Activated CD4-positive, alpha-beta memory T cell treated with anti-CD3 and anti-CD28 coated beads for 36 hours (primary cell): ENCODE measurements around the gene RPAP3. TPM values are rescaled to one million over a fixed set of nuclear protein-coding genes. Genes with fewer than 3 reads are reported as not detected.

Experiments
- CTCF ChIA-PET: fragments of 350-600 bp; sonication (Branson Sonifier 250); formaldehyde crosslinking; loops from one replicate; lab custom pipeline; 2021; ENCODE audit warnings: antibody characterized with exemption, inconsistent platforms; lab: Charles Lee
- POLR2A ChIA-PET: fragments of 350-600 bp; sonication (Branson Sonifier 250); formaldehyde crosslinking; loops from one replicate; lab custom pipeline; 2021; ENCODE audit warnings: antibody characterized with exemption; lab: Charles Lee
- DNase-seq: peaks from one replicate; pipeline ENCODE4 v3.0.0-alpha.2; 2020
- H3K27ac Mint-ChIP-seq: one replicate; pipeline ENCODE4 v1.8.0; 2021; ENCODE audit warnings: mixed read lengths
- H3K27me3 Mint-ChIP-seq: one replicate; pipeline ENCODE4 v1.8.0; 2021; ENCODE audit warnings: mixed read lengths
- H3K36me3 Mint-ChIP-seq: one replicate; pipeline ENCODE4 v1.8.0; 2021; ENCODE audit warnings: mixed read lengths
- H3K4me1 Mint-ChIP-seq: one replicate; pipeline ENCODE4 v1.8.0; 2021; ENCODE audit warnings: low read depth, mixed read lengths
- H3K4me3 Mint-ChIP-seq: one replicate; pipeline ENCODE4 v1.8.0; 2021; ENCODE audit warnings: mild to moderate bottlenecking, mixed read lengths
- H3K9me3 Mint-ChIP-seq: one replicate; pipeline ENCODE4 v1.8.0; 2021; ENCODE audit warnings: mixed read lengths
- intact Hi-C: fragments of 100-400 bp; cut with micrococcal nuclease; formaldehyde crosslinking; loops from one replicate; pipeline ENCODE4 v1.15.1; 2023
- total RNA-seq, 2 experiments: library from RNA; stranded (reverse); gene quantifications; one replicate each; pipeline ENCODE4 v1.2.3, GENCODE V29; 2021

Gene RPAP3
- total RNA-seq, 2 experiments from 2014 or later, result 49.4 to 50.2 TPM

DNA sequence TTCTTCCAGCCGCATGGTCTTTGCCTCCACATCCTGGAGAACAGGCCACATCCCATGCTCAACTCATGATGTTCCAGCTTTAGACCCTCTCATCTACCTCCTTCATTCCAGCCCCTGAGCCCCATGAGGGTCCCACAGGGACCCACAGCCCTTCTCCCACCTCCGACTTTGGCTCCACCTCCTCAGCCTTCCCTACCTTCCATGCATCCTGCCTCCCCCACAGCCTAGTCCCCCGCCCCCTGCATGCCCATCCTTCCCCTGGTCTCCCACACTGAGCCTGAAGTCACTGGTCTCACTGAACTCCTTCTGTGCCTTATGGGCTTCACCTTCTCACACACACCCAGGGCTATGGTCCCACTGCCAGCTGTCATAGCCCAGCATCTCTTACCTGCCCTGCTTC is 43.1 kb upstream of the RPAP3 start:
- DNase-seq, result no peak
- Mint-ChIP-seq H3K27me3 (no peaks in the 10 kb centered on the region), H3K36me3 (no peaks in the 10 kb centered on the region), H3K4me1 (peaks cover 4% of the 10 kb centered on the region), H3K4me3 (no peak overlapping the region), H3K27ac (no peak overlapping the region), H3K9me3 (no peaks in the 10 kb centered on the region)
- ChIA-PET POLR2A (no interaction called here), CTCF (interaction anchor here (2.1 kb wide), 1 partner anchor 17 kb away, joined by 5 read pairs; no protein-coding TSS in a partner anchor)
- intact Hi-C loops, result no loop called here

DNA sequence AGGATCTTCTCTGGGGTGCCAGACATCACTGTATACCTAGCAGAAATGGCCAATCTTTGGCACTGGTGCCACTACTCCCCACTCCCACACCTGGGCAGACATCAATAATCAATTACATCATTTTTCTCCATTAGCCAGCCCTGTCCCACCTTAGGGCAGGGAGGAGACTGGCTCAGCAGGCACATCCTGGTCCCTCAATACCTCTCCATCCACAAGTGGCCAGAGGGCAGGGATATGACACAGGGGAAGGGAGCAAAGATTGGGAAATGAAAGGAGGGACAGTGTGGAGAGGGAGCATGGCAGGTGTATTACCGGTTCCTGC is 42.6 kb upstream of the RPAP3 start:
- Mint-ChIP-seq H3K9me3 (no peaks in the 10 kb centered on the region), H3K27me3 (no peaks in the 10 kb centered on the region), H3K4me3 (no peak overlapping the region), H3K4me1 (peaks cover 5% of the 10 kb centered on the region), H3K36me3 (no peaks in the 10 kb centered on the region), H3K27ac (no peak overlapping the region)
- intact Hi-C loops, result no loop called here
- POLR2A ChIA-PET, result no interaction called here
- CTCF ChIA-PET, result interaction anchor here (2.1 to 2.4 kb wide), 2 partner anchors 17 to 19 kb away, joined by 5 to 17 read pairs; no protein-coding TSS in a partner anchor
- no peak for DNase-seq

DNA sequence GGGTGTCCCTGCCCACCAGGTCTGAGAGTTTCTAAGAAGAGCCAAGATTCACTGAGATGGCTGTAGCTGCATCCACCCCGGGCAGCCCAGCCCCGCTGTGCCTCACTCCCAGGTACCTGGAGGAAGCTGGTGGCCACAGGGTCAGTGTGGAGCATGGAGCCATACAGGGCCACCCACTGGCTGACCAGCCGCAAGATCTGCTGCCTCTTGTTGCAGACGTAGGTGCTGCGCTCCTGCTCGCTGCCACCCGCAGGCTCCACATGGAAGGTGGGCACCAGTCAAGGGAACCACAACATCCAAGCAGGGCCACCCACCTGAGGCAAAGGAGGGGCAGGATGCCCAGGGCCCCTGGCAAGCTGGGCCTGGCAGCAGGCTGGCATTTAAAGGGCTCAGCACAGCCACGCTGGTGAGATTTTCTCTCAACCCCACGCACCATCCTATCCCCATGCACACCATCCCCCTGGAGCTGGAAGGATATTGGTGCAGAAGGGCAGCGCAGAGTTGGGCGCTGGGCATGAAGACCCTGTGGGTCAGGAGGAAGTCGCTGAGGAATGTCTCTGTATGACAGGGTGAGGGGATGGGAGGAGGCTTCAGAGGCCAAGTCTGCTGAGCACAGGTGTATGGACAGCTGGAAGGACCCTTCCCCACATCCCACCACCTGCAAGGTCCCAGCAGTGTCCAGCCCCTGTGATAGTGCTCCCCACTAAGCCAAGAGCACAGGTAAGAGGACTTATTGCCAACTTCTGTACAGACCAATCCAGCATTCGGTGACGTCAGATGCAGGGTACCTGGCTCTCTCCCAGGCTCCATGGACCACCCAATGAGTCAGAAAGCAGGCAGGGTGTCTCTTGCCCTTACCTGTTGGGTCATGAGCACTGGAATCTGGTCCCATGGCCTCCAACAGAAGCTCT is 42.0 kb upstream of the RPAP3 start:
- Mint-ChIP-seq H3K4me3 (no peak overlapping the region), H3K4me1 (peaks cover 5% of the 10 kb centered on the region), H3K27me3 (no peaks in the 10 kb centered on the region), H3K36me3 (no peaks in the 10 kb centered on the region), H3K27ac (no peak overlapping the region), H3K9me3 (no peaks in the 10 kb centered on the region)
- ChIA-PET POLR2A (no interaction called here), CTCF (interaction anchor here (1.1 to 9.7 kb wide), 4 partner anchors 9 to 32 kb away, joined by 5 to 361 read pairs (median 11); partner anchors contain the start of gene RAPGEF3)
- intact Hi-C loops, result no loop called here
- DNase-seq, result no peak

DNA sequence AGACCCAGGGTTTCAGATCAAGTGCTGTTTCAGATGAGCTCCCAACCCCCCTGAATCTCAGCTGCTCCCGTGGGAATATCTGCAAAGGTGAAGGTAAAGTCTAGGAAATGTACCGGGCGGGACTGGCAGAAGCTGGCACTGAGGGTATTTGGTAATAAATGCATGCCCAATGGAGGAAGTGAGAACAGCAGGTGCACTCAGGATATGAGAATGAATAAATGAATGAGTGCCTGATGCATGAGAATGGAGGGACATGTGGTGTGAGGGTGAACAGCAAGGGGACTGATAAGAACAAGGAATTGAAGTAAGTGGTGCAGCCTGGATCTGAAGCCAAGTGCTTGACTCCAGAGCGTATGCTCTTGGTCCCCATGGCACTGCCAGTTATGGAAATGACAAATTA is 41.3 kb upstream of the RPAP3 start:
- Mint-ChIP-seq H3K27ac (no peak overlapping the region), H3K9me3 (no peaks in the 10 kb centered on the region), H3K4me1 (peaks cover 8% of the 10 kb centered on the region), H3K36me3 (no peaks in the 10 kb centered on the region), H3K4me3 (no peak overlapping the region), H3K27me3 (no peaks in the 10 kb centered on the region)
- intact Hi-C loops, result no loop called here
- ChIA-PET POLR2A (no interaction called here), CTCF (interaction anchor here (0.7 to 9.7 kb wide), 5 partner anchors 10 to 91 kb away, joined by 3 to 361 read pairs (median 5); partner anchors contain the start of gene RAPGEF3)
- no peak for DNase-seq

DNA sequence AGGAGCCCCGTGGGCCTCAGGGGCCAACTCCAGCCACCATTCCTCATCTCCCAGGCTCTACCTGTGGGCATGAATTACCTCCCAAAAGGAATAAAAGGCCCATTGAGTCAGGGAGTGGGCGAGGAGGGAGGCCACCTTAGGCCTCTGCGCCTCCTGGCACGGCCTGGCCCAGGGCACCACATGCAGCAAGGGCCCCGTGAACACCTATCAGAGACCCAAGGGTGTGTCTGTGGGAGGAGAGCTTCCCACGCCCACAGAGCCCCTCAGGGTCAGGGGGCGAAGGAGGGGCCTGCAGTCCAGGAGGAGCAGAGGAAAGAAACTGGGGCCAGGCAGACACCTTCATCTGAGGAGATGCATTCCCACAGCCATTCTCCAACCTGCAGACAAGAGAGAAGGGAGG is 40.7 kb upstream of the RPAP3 start:
- intact Hi-C loops, result no loop called here
- ChIA-PET CTCF (interaction anchor here (0.7 to 9.7 kb wide), 5 partner anchors 11 to 92 kb away, joined by 3 to 361 read pairs (median 5); partner anchors contain the start of gene RAPGEF3), POLR2A (no interaction called here)
- no peak overlapping the region for H3K4me3 Mint-ChIP-seq
- H3K36me3 Mint-ChIP-seq, result no peaks in the 10 kb centered on the region
- peaks cover 10% of the 10 kb centered on the region for H3K4me1 Mint-ChIP-seq
- DNase-seq, result no peak
- no peaks in the 10 kb centered on the region for H3K27me3 Mint-ChIP-seq
- no peak overlapping the region for H3K27ac Mint-ChIP-seq
- no peaks in the 10 kb centered on the region for H3K9me3 Mint-ChIP-seq

DNA sequence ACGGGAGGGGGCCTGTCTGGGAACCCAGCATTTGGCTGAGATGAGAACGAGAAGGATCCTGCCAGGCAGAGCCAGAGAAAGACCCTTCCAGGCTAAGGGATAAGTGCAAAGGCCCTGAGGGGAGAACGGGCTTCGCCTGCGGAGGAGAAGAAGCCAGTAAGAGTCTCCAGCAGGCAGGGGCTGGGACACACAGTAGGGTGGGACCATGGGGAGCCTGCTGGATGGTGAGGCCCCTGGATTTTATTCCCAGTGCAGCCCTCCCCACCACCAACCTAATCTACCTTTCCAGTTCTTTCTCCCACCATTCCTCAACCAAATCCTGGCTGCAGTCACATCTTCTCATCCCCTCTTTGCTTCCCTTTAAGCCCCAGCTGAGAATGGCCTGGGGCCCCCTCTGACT is 40.2 kb upstream of the RPAP3 start:
- no peak for DNase-seq
- intact Hi-C loops, result no loop called here
- Mint-ChIP-seq H3K9me3 (no peaks in the 10 kb centered on the region), H3K36me3 (no peaks in the 10 kb centered on the region), H3K27ac (no peak overlapping the region), H3K4me1 (peaks cover 14% of the 10 kb centered on the region), H3K27me3 (no peaks in the 10 kb centered on the region), H3K4me3 (no peak overlapping the region)
- CTCF ChIA-PET, result interaction anchor here (2.4 to 9.7 kb wide), 3 partner anchors 11 to 89 kb away, joined by 17 to 379 read pairs (median 361); partner anchors contain the start of gene RAPGEF3
- POLR2A ChIA-PET, result no interaction called here

DNA sequence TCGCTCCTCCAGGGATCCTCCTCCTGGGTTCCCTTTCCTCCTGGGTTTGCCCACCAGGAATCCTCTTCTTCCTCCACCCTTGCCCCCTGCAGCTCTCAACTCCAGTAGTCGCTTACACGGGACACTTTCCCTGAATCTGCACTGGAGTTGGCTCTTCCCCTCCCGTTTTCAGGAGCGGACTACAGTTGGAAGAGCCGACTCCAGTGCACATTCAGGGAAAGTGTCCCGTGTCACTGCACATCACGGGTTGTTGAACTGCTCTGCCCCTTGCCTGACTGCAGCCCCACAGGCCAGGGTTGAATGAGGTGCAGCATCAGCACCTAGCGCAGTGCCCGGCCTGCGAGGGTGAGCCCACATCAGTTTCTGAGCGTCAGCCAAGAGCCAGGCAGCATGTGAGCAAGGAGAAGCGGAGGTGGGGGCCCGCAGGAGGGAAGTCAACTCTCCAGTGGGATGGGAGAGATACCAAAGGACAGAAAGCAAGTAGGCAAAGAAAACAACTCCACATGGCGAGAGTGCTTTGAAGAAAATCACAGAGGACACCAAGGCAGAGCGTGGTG is 39.7 kb upstream of the RPAP3 start:
- H3K36me3 Mint-ChIP-seq, result no peaks in the 10 kb centered on the region
- ChIA-PET POLR2A (interaction anchor here (3.3 kb wide), 1 partner anchor 21 kb away, joined by 19 read pairs; no protein-coding TSS in a partner anchor), CTCF (interaction anchor here (1.6 to 15.9 kb wide), 5 partner anchors 11 to 138 kb away, joined by 4 to 837 read pairs (median 361); partner anchors contain the start of genes RAPGEF3 and SLC48A1)
- intact Hi-C loops, result no loop called here
- H3K27me3 Mint-ChIP-seq, result no peaks in the 10 kb centered on the region
- peaks cover 16% of the 10 kb centered on the region for H3K4me1 Mint-ChIP-seq
- no peak for DNase-seq
- no peaks in the 10 kb centered on the region for H3K9me3 Mint-ChIP-seq
- H3K4me3 Mint-ChIP-seq, result no peak overlapping the region
- H3K27ac Mint-ChIP-seq, result no peak overlapping the region

DNA sequence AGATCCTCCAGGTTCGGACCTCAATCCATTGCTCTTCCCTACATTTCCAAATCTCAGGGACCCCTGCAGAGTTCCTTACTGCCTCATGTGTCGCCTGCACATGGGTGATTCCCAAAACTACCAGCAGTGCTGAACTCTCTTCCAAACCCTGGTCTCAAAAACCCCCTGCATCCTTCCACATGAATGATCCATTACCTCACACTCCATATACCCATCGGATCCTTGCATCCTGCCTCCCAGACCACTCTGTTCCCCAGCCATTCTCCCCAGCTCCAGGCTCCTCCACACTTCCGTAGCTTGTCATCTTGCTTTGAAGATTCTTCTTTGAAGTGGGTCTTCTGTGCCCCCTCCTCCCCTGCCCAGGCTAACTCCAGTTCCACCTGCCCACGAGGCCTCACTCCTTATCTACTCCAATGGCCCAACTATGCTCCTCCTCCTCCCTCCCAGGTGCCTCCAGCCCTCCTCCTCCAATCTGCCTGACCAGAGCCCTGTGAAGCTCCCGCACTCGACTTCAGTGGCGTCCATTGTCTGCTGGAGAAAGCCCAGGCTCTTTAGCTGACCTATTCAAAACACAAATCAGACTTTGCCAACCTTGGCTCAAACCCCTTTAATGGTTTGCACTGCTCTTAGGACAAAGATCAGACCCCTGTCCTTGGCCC is 39.1 kb upstream of the RPAP3 start:
- CTCF ChIA-PET, result interaction anchor here (1.1 to 15.9 kb wide), 13 partner anchors 12 to 141 kb away, joined by 4 to 837 read pairs (median 19); partner anchors contain the start of genes RAPGEF3 and SLC48A1

DNA sequence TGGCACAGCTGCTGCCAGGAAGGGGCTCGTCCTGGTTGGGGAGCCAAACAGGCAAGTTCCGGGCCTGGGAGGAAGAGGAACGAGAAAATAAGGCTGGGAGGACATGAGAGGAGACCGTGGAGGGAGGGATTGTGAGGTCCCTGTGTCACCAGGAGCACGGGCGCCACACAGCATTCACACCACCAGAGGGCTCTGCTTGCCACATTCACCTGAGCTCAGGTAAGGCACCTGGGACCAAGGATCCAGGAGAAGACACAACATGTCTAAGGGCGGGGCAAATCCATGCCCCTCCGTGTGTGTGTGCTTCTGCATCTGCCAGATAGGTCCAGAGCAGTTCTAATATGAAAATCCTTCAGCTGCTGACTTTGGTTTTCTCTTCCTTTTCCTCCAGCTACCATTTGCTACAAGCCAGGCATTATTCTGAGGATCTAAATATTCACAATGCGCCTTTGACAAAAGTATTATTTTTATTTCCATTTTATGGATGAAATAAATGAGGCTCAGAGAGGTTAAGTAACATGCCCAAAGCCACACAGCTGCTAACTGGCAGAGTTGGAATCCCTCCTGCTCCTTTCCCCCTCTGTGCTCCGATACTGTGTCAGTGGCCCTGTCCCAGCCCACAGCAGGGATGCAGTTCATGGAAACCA is 38.3 kb upstream of the RPAP3 start:
- ChIA-PET POLR2A (interaction anchor here (1.3 to 3.3 kb wide), 4 partner anchors 11 to 94 kb away, joined by 3 to 19 read pairs (median 10); no protein-coding TSS in a partner anchor), CTCF (interaction anchor here (1.0 to 15.9 kb wide), 18 partner anchors 13 to 227 kb away, joined by 4 to 837 read pairs (median 18); partner anchors contain the start of genes ENDOU, RAPGEF3 and SLC48A1)
- DNase-seq, result peak; percentile 73
- no peak overlapping the region for H3K4me3 Mint-ChIP-seq
- H3K27ac Mint-ChIP-seq, result no peak overlapping the region
- H3K9me3 Mint-ChIP-seq, result no peaks in the 10 kb centered on the region
- intact Hi-C loops, result loop anchor here (1.0 kb wide), 1 partner anchor 23 kb away; no protein-coding TSS in a partner anchor
- H3K36me3 Mint-ChIP-seq, result no peaks in the 10 kb centered on the region
- H3K27me3 Mint-ChIP-seq, result no peaks in the 10 kb centered on the region
- H3K4me1 Mint-ChIP-seq, result peaks cover 29% of the 10 kb centered on the region

More for the DNA sequence above, 39.1 kb upstream of the RPAP3 start:
- H3K36me3 Mint-ChIP-seq, result no peaks in the 10 kb centered on the region
- POLR2A ChIA-PET, result interaction anchor here (3.3 kb wide), 1 partner anchor 22 kb away, joined by 19 read pairs; no protein-coding TSS in a partner anchor
- intact Hi-C loops, result loop anchor here (1.0 kb wide), 1 partner anchor 22 kb away; no protein-coding TSS in a partner anchor
- no peak for DNase-seq
- H3K27me3 Mint-ChIP-seq, result no peaks in the 10 kb centered on the region
- H3K4me3 Mint-ChIP-seq, result no peak overlapping the region
- H3K4me1 Mint-ChIP-seq, result peaks cover 22% of the 10 kb centered on the region
- H3K9me3 Mint-ChIP-seq, result no peaks in the 10 kb centered on the region
- no peak overlapping the region for H3K27ac Mint-ChIP-seq

DNA sequence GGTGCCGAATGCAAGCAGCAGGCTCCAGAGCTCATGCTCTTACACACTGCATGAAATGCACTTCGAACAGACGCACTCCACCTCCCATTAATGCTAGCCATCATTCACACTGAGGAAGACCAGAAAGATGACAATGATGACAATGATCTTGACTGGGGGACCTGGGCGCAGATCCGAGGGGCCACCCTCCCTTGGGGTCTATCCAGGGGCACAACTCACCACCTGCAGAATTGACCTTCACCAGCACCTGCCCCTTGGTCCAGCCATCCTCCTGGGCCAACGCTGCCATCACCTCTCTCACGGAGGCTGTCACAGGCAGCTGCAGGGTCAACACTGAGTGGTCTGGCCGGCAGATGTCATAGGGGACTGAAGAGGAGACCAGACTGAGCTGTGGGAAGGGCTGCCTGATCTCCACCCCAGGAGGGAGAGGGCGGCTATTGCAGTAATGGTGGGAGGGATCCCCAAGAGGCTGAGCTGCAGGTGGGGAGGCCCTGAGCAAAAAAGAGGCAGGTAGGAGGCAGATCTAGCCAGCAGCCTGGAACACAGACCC is 37.6 kb upstream of the RPAP3 start:
- H3K27me3 Mint-ChIP-seq, result no peaks in the 10 kb centered on the region
- H3K36me3 Mint-ChIP-seq, result no peaks in the 10 kb centered on the region
- H3K4me3 Mint-ChIP-seq, result no peak overlapping the region
- no peak overlapping the region for H3K27ac Mint-ChIP-seq
- ChIA-PET CTCF (interaction anchor here (0.8 to 15.9 kb wide), 33 partner anchors 12 to 440 kb away, joined by 3 to 837 read pairs (median 7); partner anchors contain the start of genes CCDC184, ENDOU, HDAC7 and RAPGEF3), POLR2A (interaction anchor here (1.3 to 3.3 kb wide), 7 partner anchors 12 to 95 kb away, joined by 3 to 19 read pairs (median 9); no protein-coding TSS in a partner anchor)
- no peaks in the 10 kb centered on the region for H3K9me3 Mint-ChIP-seq
- peaks cover 29% of the 10 kb centered on the region for H3K4me1 Mint-ChIP-seq
- no peak for DNase-seq
- intact Hi-C loops, result no loop called here
